Activated T-helper 2 cell treated with anti-CD3 and anti-CD28 coated beads, Interferon-gamma antibody, Interleukin-2, Interleukin-4, amounts not matched to agents 10 μg/mL and 5 μg/mL and 100 μg/mL, durations not matched to agents 14 hours and 24 hours and 36 hours (primary cell): ENCODE measurements around the gene B3GALT6. TPM values are rescaled to one million over a fixed set of nuclear protein-coding genes. Genes with fewer than 3 reads are reported as not detected.
"Not testable (repeated sequence)": the region's sequence is repeated elsewhere in the genome, so short reads cannot be mapped to it uniquely, and the experiment has no call there.

Experiments used
- DNase-seq: peaks from one replicate; pipeline ENCODE4 v3.0.0; 2021; ENCODE audit warnings: low spot score
- H3K27ac Mint-ChIP-seq: one replicate; pipeline ENCODE4 v1.8.0; 2021; ENCODE audit warnings: mixed read lengths
- H3K27me3 Mint-ChIP-seq: one replicate; pipeline ENCODE4 v1.8.0; 2021; ENCODE audit warnings: low read depth, mixed read lengths
- H3K36me3 Mint-ChIP-seq: one replicate; pipeline ENCODE4 v1.8.0; 2021; ENCODE audit warnings: low read depth, mixed read lengths
- H3K4me1 Mint-ChIP-seq: one replicate; pipeline ENCODE4 v1.8.0; 2021; ENCODE audit warnings: low read depth, mixed read lengths
- H3K4me3 Mint-ChIP-seq: one replicate; pipeline ENCODE4 v1.8.0; 2021; ENCODE audit warnings: low read depth, mild to moderate bottlenecking, moderate library complexity, mixed read lengths
- H3K9me3 Mint-ChIP-seq: one replicate; pipeline ENCODE4 v1.8.0; 2021; ENCODE audit warnings: mixed read lengths
- intact Hi-C: fragments of 100-400 bp; cut with micrococcal nuclease; formaldehyde crosslinking; loops from one replicate; pipeline ENCODE4 v1.15.1; 2023
- total RNA-seq: library from RNA; stranded (reverse); gene quantifications from 2 replicates; pipeline ENCODE4 v1.2.3, GENCODE V29; 2022

Gene B3GALT6
- total RNA-seq, 1 donor from 2014 or later, result 34.6 TPM

GRCh38 chr1:1242461-1243265 lies 10.6 kb downstream of the B3GALT6 start:
- H3K36me3 Mint-ChIP-seq, result no peaks in the 10 kb centered on the region
- DNase-seq, result no peak

GRCh38 chr1:1243266-1243660 lies 11.2 kb downstream of the B3GALT6 start:
- no peaks in the 10 kb centered on the region for H3K36me3 Mint-ChIP-seq
- H3K4me1 Mint-ChIP-seq, result no peaks in the 10 kb centered on the region
- intact Hi-C loops, result no loop called here
- no peak for DNase-seq
- H3K9me3 Mint-ChIP-seq, result no peaks in the 10 kb centered on the region
- H3K4me3 Mint-ChIP-seq, result no peak overlapping the region
- no peak overlapping the region for H3K27ac Mint-ChIP-seq
- no peaks in the 10 kb centered on the region for H3K27me3 Mint-ChIP-seq

More at GRCh38 chr1:1242461-1243265, 10.6 kb downstream of the B3GALT6 start:
- H3K9me3 Mint-ChIP-seq, result no peaks in the 10 kb centered on the region
- H3K4me3 Mint-ChIP-seq, result no peak overlapping the region
- no peaks in the 10 kb centered on the region for H3K27me3 Mint-ChIP-seq
- intact Hi-C loops, result no loop called here
- H3K27ac Mint-ChIP-seq, result no peak overlapping the region
- no peaks in the 10 kb centered on the region for H3K4me1 Mint-ChIP-seq

- no peaks in the 10 kb centered on the region for H3K9me3 Mint-ChIP-seq
- H3K4me3 Mint-ChIP-seq, result no peak overlapping the region
- H3K27ac Mint-ChIP-seq, result no peak overlapping the region
- H3K27me3 Mint-ChIP-seq, result no peaks in the 10 kb centered on the region
- DNase-seq, result no peak
- no peaks in the 10 kb centered on the region for H3K36me3 Mint-ChIP-seq
- intact Hi-C loops, result no loop called here
- no peaks in the 10 kb centered on the region for H3K4me1 Mint-ChIP-seq
Observed at GRCh38 chr1:1243807-1244191, 11.8 kb downstream of the B3GALT6 start.

GRCh38 chr1:1244192-1244811 lies 12.3 kb downstream of the B3GALT6 start:
- H3K27me3 Mint-ChIP-seq, result no peaks in the 10 kb centered on the region
- intact Hi-C loops, result no loop called here
- H3K4me1 Mint-ChIP-seq, result no peaks in the 10 kb centered on the region
- DNase-seq, result no peak
- H3K4me3 Mint-ChIP-seq, result no peak overlapping the region
- no peaks in the 10 kb centered on the region for H3K9me3 Mint-ChIP-seq
- H3K36me3 Mint-ChIP-seq, result no peaks in the 10 kb centered on the region
- H3K27ac Mint-ChIP-seq, result no peak overlapping the region

DNA sequence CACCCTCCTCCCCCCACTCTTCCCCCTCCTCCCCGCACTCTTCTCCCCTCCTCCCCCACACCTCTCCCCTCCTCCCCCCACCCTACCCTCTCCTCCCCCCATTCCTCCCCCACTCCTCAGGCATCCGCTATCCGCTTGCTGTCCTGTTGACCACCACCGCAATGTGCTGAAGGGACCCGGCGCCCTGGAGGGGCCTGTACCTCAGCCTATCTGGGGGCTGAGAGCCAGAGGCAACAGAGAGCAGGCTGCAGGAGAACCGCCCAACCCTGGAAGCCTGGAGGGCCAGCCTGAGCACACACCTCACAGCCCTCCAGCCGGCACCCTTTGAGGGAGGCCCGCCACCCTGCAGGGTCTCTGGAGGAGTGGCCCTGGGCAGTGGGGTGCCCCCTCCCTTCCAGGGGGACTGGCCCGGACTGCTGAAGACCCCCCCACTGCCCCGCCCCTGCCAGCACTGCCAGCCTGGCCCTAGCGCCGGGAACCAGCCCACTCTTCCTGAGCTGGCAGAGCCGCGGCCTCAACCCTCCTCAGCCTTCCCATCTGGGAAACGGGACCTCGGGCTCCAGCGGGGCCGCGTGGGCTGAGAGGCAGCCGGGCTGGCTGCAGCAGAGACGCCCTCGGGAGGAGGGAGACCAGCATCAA lies 13.3 kb downstream of the B3GALT6 start:
- H3K9me3 Mint-ChIP-seq, result no peaks in the 10 kb centered on the region
- intact Hi-C loops, result no loop called here
- H3K27me3 Mint-ChIP-seq, result no peaks in the 10 kb centered on the region
- no peak for DNase-seq
- no peaks in the 10 kb centered on the region for H3K36me3 Mint-ChIP-seq
- H3K4me3 Mint-ChIP-seq, result no peak overlapping the region
- no peak overlapping the region for H3K27ac Mint-ChIP-seq
- peaks cover 1% of the 10 kb centered on the region for H3K4me1 Mint-ChIP-seq

- intact Hi-C loops, result no loop called here
- H3K36me3 Mint-ChIP-seq, result peaks cover 2% of the 10 kb centered on the region
- H3K4me1 Mint-ChIP-seq, result peaks cover 3% of the 10 kb centered on the region
- DNase-seq, result no peak
- no peaks in the 10 kb centered on the region for H3K9me3 Mint-ChIP-seq
- H3K4me3 Mint-ChIP-seq, result no peak overlapping the region
- H3K27ac Mint-ChIP-seq, result no peak overlapping the region
- H3K27me3 Mint-ChIP-seq, result no peaks in the 10 kb centered on the region
Observed at GRCh38 chr1:1245817-1246576, 14.0 kb downstream of the B3GALT6 start.

- no peak for DNase-seq
- no peaks in the 10 kb centered on the region for H3K9me3 Mint-ChIP-seq
- intact Hi-C loops, result no loop called here
- H3K4me3 Mint-ChIP-seq, result no peak within 1 kb of the TSS
- peaks cover 4% of the 10 kb centered on the region for H3K36me3 Mint-ChIP-seq
- peaks cover 4% of the 10 kb centered on the region for H3K4me1 Mint-ChIP-seq
- H3K27ac Mint-ChIP-seq, result no peak within 1 kb of the TSS
- no peaks in the 10 kb centered on the region for H3K27me3 Mint-ChIP-seq
Observed at GRCh38 chr1:1246577-1247340, 14.7 kb downstream of the B3GALT6 start, which contains the start of gene C1QTNF12. Gene C1QTNF12, minus strand, starts transcription at chr1:1246722. Its CDS starts 32 bp downstream, at chr1:1246690.

DNA sequence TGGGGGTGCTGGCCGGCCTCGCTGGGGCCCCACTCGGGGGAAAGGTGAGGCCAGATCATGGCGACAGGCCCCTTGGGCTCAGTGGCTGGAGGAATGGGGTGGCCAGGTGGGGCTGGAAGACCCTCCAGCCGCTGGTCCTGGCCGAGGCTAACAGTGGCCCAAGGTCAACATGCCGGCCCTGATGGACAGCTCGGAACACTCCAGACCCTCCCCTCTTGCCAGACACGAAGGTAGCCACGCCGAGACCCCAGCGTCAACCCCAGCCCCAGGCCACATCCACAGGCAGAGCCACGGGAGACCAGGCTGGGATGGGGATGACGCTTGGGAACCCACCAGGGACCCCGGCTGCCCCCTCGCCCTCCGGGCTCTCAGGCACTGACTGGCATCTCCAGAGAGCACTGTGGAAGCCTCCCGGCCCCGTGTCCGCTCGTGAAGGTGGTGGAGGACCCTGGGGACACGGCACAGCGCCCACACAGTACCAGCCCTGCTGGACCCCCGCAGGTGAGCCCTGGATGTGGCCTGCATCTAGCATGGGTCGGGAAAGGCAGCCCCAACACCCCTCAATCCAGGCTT lies 15.4 kb downstream of the B3GALT6 start:
- DNase-seq, result no peak
- Mint-ChIP-seq H3K27ac (no peak overlapping the region), H3K4me3 (no peak overlapping the region), H3K27me3 (no peaks in the 10 kb centered on the region), H3K36me3 (peaks cover 4% of the 10 kb centered on the region), H3K9me3 (no peaks in the 10 kb centered on the region), H3K4me1 (peaks cover 4% of the 10 kb centered on the region)
- intact Hi-C loops, result no loop called here

- H3K9me3 Mint-ChIP-seq, H3K4me1 Mint-ChIP-seq, H3K27me3 Mint-ChIP-seq, H3K4me3 Mint-ChIP-seq, DNase-seq, intact Hi-C loops, H3K27ac Mint-ChIP-seq: not testable (repeated sequence)
- H3K36me3 Mint-ChIP-seq, result peaks cover 11% of the 10 kb centered on the region
Observed at GRCh38 chr1:1248009-1248913, 16.2 kb downstream of the B3GALT6 start.

DNA sequence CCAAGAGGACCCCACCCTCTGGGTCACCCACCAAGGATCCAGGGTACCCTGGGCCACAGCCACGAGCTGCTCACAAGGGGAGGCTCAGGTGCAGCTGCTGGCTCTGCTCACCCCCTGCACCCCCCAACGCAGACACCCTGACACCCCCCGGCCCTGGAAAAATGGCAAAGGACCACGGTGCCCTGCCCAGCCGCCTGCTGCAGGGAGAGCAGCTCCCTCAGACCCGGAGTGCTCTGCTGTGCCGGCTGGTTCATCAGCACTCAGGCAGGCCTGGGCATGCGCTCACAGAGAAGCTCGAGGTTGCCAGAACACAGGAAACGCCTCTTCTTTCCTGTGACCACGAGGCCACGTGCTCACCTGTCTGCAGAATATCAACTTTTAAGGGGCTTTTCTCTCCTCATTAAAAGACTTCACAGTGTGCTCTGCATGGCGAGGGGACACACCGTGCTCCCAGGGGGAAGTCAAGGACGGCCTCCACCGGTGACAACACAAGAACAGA lies 18.8 kb downstream of the B3GALT6 start:
- H3K4me3 Mint-ChIP-seq, result no peak overlapping the region
- peak overlapping the region; percentile 90 for H3K27ac Mint-ChIP-seq
- H3K27me3 Mint-ChIP-seq, result no peaks in the 10 kb centered on the region
- peaks cover 4% of the 10 kb centered on the region for H3K4me1 Mint-ChIP-seq
- H3K9me3 Mint-ChIP-seq, result no peaks in the 10 kb centered on the region
- intact Hi-C loops, result loop anchor here (5.0 kb wide), 1 partner anchor 129 kb away; no protein-coding TSS in a partner anchor
- peaks cover 24% of the 10 kb centered on the region for H3K36me3 Mint-ChIP-seq
- DNase-seq, result peak; percentile 59

- no peaks in the 10 kb centered on the region for H3K27me3 Mint-ChIP-seq
- no peak overlapping the region for H3K27ac Mint-ChIP-seq
- peaks cover 4% of the 10 kb centered on the region for H3K4me1 Mint-ChIP-seq
- DNase-seq, result no peak
- intact Hi-C loops, result loop anchor here (5.0 kb wide), 1 partner anchor 131 kb away; no protein-coding TSS in a partner anchor
- H3K36me3 Mint-ChIP-seq, result peaks cover 35% of the 10 kb centered on the region
- H3K4me3 Mint-ChIP-seq, result no peak overlapping the region
- no peaks in the 10 kb centered on the region for H3K9me3 Mint-ChIP-seq
Observed at GRCh38 chr1:1253314-1253713, 21.3 kb downstream of the B3GALT6 start.
